ENCODE data around the gene FASTKD2. TPM values are rescaled to one million over a fixed set of nuclear protein-coding genes. Genes with fewer than 3 reads are reported as not detected.
"Not testable (repeated sequence)": the region's sequence is repeated elsewhere in the genome, so short reads cannot be mapped to it uniquely, and the experiment has no call there.

The FASTKD2 gene
- total RNA-seq, 2 donors from 2014 or later = 19.5 to 21.4 TPM

DNA sequence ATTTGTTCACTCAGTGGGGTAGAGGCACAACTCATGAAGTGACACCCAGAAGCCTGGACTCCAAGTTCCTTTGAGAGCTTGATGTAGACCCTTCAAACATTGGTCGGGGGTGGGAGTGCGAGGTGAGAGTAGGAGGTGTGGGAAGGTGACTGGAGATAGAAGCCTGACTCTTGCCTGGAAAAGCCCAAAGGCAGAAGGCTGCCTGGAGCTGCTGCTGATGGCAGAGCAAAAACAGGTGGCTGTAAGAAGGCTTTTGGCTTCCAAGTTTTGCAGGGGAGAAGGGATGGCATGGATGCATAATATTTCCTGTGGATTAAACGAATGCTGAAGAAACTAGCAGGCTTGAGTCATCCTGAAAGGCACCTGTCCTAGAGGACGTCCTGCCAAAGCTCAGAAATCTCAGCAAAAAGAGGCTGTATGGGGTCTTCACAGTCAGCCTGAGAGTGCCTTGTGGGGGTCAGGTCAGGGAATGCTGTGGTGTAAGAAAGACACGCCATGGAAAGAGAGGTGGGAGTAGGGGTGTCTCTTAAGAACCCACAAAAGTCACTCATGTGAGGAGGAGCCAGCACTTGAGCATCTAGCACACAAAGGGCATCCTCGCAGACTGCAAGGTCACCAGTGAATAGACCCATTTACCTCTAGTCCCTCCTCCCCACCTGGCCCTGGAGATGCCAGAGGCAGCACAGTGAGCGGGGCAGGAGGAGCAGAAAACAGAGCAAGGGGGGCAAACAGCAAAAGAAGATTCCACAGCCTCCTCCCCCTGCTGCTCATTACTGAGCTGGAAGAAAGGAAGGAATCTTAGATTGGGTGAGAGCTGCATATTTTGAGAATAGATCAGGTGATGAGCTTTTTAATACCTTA is 37.5 kb downstream of the FASTKD2 start:
- H3K4me3 ChIP-seq = no peak overlapping the region
- WGBS = 88% methylated on average over 7 of the region's 7 CpGs
- H3K4me1 ChIP-seq (replicated peaks) = no peaks in the 10 kb centered on the region
- H3K9me3 ChIP-seq = no peaks in the 10 kb centered on the region
- intact Hi-C loops (cut with DNase I) = loop anchor here (5.0 kb wide), 2 partner anchors 179 to 364 kb away; partner anchors contain the start of gene KLF7
- no peak for DNase-seq (ENCODE audit: low spot score)
- H3K27ac ChIP-seq = no peak overlapping the region
- TF ChIP-seq POLR2A (IDR thresholded peaks at IDR 0.05) = no peak
- TF ChIP-seq, protein P1, sequence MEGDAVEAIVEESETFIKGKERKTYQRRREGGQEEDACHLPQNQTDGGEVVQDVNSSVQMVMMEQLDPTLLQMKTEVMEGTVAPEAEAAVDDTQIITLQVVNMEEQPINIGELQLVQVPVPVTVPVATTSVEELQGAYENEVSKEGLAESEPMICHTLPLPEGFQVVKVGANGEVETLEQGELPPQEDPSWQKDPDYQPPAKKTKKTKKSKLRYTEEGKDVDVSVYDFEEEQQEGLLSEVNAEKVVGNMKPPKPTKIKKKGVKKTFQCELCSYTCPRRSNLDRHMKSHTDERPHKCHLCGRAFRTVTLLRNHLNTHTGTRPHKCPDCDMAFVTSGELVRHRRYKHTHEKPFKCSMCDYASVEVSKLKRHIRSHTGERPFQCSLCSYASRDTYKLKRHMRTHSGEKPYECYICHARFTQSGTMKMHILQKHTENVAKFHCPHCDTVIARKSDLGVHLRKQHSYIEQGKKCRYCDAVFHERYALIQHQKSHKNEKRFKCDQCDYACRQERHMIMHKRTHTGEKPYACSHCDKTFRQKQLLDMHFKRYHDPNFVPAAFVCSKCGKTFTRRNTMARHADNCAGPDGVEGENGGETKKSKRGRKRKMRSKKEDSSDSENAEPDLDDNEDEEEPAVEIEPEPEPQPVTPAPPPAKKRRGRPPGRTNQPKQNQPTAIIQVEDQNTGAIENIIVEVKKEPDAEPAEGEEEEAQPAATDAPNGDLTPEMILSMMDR (IDR thresholded peaks at IDR 0.05) = no peak
- no peak for TF ChIP-seq POLR2AphosphoS5 (IDR thresholded peaks at IDR 0.05)
- H3K36me3 ChIP-seq = no peaks in the 10 kb centered on the region
- H3K27me3 ChIP-seq (replicated peaks; ENCODE audit: insufficient read depth) = no peaks in the 10 kb centered on the region

DNA sequence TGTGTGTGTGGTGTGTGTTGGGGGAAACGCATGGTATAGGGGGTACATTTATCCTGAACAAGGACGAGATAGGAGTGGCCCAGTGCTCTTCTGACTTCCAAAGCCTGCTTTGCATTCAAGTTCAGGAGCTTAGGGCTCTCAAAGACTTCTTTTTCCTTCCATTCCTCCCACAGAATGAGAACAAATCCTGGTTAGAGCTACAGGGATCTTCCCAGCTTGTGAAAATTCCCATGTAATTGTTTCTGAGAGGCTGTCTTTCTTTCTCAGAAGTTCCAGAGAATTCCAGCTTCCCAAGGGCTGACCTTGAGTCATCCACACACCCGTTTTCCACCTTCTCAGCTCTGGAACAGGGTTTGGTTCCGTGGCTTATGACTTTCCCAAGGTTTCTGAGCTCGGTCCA is 38.9 kb downstream of the FASTKD2 start:
- Histone ChIP-seq H3K4me3 (no peak overlapping the region), H3K36me3 (no peaks in the 10 kb centered on the region), H3K27me3 (replicated peaks; ENCODE audit: insufficient read depth) (no peaks in the 10 kb centered on the region), H3K27ac (no peak overlapping the region), H3K4me1 (replicated peaks) (no peaks in the 10 kb centered on the region), H3K9me3 (no peaks in the 10 kb centered on the region)
- WGBS = 81% methylated on average over 5 of the region's 5 CpGs
- intact Hi-C loops (cut with DNase I) = loop anchor here (5.0 kb wide), 2 partner anchors 178 to 363 kb away; partner anchors contain the start of gene KLF7
- DNase-seq (ENCODE audit: low spot score) = no peak
- TF ChIP-seq, protein P1 (IDR thresholded peaks at IDR 0.05) = no peak
- no peak for TF ChIP-seq POLR2AphosphoS5 (IDR thresholded peaks at IDR 0.05)
- TF ChIP-seq POLR2A (IDR thresholded peaks at IDR 0.05) = no peak

GRCh38 chr2:206805887-206806607 is 40.6 kb downstream of the FASTKD2 start:
- 43% methylated on average over 6 of the region's 6 CpGs for WGBS
- no peaks in the 10 kb centered on the region for H3K27me3 ChIP-seq (replicated peaks; ENCODE audit: insufficient read depth)
- no peak for DNase-seq (ENCODE audit: low spot score)
- H3K4me1 ChIP-seq (replicated peaks) = no peaks in the 10 kb centered on the region
- no peaks in the 10 kb centered on the region for H3K9me3 ChIP-seq
- no peak overlapping the region for H3K27ac ChIP-seq
- H3K36me3 ChIP-seq = no peaks in the 10 kb centered on the region
- no peak overlapping the region for H3K4me3 ChIP-seq
- intact Hi-C loops (cut with DNase I) = no loop called here
- TF ChIP-seq POLR2AphosphoS5 (IDR thresholded peaks at IDR 0.05) = peak; percentile 47
- TF ChIP-seq, protein P1 (IDR thresholded peaks at IDR 0.05) = no peak

GRCh38 chr2:206807624-206808023 is 42.2 kb downstream of the FASTKD2 start:
- intact Hi-C loops (cut with DNase I); H3K9me3 ChIP-seq: not testable (repeated sequence)
- WGBS = 91% methylated on average over 3 of the region's 3 CpGs

DNA sequence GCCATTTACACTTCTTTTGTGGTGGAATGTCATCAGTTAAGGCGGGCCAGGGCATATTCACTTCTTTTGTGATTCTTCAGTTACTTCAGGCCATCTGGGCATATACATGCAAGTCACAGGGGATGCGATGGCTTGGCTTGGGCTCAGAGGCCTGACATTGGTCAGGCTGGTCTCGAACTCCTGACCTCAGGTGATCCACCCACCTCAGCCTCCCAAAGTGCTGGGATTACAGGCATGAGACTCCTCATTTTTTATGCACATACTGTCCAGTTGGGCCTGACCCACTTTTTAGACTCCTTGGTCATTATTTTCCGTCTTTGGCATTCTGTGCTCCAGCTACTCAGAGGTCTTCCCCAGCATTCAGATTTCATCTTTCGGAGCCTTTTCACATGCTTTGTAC is 47.1 kb downstream of the FASTKD2 start:
- DNase-seq (ENCODE audit: low spot score); H3K27me3 ChIP-seq (replicated peaks; ENCODE audit: insufficient read depth); H3K27ac ChIP-seq; H3K4me3 ChIP-seq; H3K4me1 ChIP-seq (replicated peaks); intact Hi-C loops (cut with DNase I); H3K9me3 ChIP-seq; H3K36me3 ChIP-seq: not testable (repeated sequence)
- WGBS = 97% methylated on average over 5 of the region's 5 CpGs

More at GRCh38 chr2:206807624-206808023, 42.2 kb downstream of the FASTKD2 start:
- not testable (repeated sequence) for DNase-seq (ENCODE audit: low spot score); H3K4me3 ChIP-seq; H3K36me3 ChIP-seq; H3K4me1 ChIP-seq (replicated peaks); H3K27ac ChIP-seq; H3K27me3 ChIP-seq (replicated peaks; ENCODE audit: insufficient read depth)

All from prostate gland (tissue), 2 donors.